Fibroblast of skin of right biceps (primary cell): ENCODE measurements around the gene SEMA5A.
"Not testable (repeated sequence)": the region's sequence is repeated elsewhere in the genome, so short reads cannot be mapped to it uniquely, and the experiment has no call there.

Experiments
- DNase-seq: peaks from one replicate; pipeline ENCODE4 v3.0.0-alpha.2; 2013

The SEMA5A gene

DNA sequence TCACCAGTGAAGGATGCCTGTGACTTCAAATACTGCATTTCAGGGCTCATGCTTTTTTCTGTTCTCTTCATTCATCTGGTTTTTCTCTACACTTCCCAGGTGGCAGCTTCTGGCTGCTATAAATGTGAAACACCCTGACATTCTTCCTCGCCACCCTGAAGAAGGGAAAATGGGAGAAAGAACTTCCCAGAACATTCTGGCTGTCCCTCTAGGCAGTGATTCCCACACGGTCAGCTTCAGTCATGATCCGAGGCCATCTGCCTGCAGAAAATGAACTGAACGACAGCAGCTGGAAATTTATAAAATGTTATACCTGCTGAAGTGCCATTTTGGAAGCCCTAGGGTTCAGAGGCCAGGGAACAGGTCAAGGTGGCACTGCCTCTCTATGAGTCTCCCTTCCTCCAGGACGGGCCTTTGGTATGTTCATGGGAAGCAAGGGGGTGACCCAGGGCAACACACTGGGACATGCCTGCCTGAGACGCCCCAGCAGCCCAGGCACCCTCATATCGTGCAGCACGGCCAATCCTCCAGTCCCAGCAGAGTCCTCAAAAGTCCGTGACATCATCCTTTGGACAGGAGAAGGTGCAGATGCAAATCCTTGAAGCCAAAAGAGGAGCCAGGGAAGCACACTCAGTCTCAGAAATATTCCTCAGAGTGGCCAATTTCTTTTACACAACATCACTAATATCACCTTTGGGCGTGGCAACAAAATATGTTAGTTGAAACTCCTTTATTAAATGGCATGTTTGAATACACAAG lies 107.1 kb downstream of the SEMA5A start:
- no peak for DNase-seq

DNA sequence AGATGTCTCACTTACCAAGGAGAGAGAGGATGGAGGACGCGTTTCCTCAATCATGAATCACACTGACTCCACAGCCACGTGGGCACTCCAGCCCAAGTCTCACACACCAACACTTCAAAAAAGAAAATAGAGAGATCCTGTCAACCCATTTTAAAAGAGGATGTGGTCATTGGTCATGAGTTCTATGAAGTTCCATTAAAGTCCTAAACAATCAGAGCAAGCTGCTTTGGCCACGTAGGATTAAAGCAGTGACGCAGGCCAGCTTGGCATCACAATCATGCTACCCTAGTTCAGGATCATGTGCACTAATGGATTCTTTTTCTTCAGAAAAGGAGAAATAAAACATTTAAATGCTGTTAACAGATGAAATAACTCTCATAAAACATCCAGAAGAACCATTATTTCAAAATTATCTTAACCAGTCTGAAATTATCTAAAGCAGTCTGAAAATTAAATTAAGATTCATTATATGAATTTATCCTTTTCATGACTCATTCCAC lies 108.1 kb downstream of the SEMA5A start:
- peak; percentile 85 for DNase-seq

DNA sequence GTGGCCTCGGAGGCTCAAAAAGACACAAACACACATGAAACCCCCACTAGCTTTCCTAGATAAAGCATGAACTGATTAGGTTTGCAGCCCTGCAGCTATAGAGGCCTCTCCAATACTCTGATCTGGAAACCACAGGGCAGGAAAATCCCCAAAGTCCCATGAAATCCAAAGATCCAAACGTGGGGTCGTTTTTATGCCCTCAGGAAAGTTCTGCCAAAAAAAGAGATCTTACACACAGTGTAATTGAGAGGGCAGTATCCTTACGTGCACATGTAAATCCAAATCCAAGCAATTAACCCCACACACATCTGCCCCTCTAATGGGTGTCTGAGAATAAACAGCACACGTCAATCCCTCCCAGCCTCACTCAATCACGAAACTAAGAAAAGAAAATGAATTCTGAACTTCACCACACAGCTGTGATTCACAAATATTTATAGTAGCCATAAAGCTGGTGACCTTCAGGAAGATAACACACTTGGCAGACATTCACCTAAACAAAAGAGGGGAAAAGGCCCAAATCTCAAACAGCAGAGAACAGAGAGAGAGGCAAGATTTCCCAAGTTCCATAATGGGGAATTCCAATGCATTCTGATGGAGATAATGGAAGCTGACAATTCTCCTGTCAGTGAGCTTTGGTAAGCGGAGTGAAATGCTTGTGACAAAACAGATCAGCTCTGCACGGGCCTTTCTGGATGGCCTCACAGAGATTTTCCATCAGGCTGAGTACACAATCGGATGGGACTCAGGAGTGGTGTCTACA lies 114.2 kb downstream of the SEMA5A start:
- peak; percentile 11 for DNase-seq

DNA sequence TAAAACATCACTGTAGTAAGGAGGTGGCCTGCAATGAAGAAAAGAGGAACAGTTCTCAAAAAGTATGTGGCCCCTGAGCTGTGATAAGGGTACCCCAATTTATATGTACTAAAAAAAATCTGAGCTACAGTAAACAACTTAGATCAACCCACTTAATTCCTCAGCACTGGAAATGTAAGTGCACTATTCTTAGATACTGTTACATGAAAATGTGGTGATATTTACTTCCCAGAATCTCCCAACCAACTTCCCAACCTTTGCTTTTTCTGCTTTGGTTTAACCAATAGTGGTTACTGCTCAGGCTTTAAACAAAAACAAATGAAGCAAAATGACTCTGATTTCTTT lies 114.8 kb downstream of the SEMA5A start:
- no peak for DNase-seq

DNA sequence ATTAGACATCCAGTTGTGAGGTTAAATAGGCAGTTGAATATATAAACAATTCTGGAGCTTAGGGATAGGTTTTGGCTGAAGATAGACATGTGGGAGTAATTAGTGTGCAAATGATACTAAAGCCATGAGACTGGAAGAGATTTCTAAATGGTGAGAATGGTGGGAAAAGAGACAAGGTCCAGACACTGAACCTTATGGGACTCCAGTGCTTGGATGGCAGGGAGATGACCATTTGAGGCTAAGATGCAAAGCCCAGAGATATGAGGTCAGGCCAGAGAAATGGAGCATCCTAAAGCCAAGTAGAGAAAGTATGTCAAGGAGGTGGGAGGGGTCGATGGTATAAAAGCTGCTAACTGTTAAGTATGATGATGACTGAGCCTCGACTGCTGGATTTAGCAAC lies 115.6 kb downstream of the SEMA5A start:
- no peak for DNase-seq

DNA sequence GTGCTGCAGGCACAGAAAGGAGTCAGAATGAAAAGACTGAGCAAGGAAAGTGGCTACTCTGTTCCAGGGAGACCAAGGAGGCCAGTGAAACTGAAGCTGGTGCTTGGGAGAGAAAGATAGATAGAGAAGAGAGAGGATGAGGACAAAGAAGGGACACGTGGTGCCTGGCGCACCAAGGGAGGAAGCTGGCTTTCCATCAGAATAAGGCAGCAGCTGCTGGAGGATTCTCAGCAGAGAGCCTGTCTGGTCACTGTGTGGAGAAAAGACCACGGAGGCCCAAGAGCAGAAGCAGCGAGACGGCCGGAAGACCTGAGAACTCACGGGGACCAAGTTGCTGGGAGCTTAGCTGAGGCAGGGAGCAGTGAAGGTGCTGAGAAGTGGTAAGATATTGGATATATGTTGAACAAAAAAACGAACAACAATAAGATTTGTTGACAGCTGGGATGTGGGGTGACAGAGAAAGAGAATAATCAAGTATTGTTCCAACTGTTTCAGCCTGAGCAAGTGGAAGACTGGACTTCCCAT lies 116.1 kb downstream of the SEMA5A start:
- DNase-seq, result no peak

DNA sequence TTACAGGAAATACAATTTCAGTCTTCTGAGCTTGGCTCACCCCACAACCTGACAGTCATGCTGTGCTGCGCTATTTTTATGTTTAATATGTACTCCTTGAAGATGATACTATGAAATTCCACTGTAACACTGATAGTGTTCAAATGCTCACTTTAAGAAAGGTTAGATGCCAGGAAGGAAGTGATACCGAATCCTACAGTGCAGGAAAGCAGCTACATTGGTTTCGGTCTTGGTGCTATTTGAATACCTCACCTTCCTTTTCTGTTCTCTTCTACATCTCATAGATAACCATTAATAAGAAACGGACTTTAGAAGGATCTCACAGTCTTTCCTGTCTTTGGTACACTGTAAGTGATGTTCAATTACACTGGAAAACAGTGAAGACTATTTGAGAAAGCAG lies 117.6 kb downstream of the SEMA5A start:
- no peak for DNase-seq

DNA sequence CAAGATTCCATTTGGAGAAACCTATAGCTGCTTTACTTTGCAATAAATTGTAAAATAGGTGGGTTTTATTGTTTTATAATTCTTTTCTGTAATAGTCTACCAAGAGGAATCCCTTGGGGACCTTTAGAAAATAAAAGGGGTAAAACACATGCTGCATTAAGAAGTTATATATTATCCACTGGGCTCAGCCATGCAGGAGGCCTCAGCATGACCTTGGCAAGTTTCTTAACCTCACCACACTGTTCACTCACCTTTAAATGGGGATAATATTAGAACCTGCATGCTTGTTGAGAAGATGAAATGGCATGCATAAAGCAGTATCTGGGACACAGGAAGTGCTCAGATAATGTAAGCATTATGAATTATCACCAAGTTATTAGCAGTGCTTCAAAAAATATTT lies 120.2 kb downstream of the SEMA5A start:
- no peak for DNase-seq

DNA sequence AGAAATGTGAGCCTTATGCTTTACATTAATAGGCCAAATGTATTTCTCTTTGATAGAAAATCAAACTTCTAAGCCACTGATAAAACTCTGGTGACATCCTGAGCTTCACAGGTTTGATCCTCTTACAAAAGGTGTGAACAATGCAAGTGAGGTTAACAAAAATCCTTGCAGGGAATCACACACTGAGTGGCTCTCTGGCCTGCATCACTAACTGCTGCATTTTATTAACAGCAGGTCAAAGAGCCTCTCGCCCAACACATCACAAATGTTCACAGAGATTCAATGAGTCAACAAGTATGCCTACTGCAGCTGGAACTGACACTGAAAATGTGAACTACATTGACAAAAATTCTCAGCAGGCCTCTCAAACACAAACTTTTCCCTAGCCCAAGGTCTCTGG lies 122.3 kb downstream of the SEMA5A start:
- DNase-seq, result peak; percentile 34

DNA sequence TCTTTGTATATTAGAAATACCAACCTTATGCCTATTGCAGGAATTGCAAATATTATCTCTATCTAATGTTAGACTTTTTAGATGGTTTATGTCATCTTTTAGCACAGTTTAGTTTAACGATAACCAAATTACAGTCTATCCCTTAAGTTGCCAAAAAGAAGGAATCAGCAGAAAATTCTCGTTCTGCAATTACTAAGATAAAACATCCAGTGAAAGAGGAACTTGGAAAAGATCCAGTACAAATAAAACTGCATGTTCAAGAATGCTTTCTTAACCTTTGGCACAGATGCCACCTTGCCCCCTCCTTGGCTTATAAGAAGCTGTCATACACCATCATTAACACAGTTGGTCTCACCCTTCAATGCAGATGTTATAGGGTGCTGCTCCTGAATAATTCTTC lies 124.0 kb downstream of the SEMA5A start:
- no peak for DNase-seq

DNA sequence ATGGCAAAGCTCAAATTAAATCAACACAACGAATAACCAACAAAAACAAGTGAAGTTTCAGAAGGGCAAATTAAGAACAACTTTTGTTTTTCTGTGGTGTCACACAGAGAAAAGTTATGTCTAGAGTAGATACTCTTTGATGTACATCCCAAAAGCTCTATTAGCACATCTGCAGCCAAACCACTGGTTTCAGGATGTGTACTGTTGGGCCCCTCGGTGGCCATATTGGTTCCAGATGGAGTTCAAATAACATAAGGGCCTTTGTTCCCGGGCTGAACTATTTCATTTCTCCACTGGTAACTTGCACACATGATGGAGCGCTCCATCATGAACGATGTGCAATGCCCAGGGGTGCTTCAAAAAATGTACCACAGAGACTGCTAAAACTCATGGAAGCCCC lies 126.1 kb downstream of the SEMA5A start:
- DNase-seq, result no peak

DNA sequence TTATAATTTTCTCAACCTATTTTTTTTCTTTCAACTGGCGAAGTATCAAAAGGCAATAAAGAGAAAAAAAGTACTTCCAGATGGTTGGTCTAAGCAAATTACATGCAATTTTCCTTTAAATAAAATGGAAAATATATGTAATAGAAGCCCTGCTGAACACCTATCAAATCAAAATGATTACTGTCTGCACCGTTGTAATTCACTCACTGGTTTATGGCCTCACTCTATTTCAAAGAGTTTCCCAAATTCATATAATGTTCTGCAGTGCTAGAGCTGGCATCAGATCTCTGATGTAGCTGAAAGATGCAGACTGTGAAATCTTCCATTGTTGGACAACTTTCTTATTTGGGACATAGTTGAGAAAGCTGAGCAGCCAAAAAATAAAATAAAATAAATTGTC lies 130.3 kb downstream of the SEMA5A start:
- no peak for DNase-seq

DNA sequence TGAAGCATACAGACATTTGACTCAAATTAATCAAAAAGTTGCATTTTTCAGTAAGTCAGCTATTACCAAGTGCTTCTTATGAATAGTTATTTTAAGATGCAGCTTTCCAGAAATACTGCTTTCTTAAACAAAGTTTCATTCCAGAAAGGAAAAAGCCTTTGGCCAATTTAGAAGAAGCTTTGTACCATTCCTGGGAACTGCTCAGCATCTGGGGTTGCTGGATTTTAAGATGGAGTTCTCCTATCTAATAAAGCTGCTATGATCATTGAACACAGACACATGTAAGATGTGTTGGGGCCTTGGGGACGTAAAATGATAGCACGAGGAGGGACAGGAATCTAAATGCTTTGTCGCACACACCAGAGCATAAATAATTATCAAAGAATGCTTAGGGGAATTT lies 130.8 kb downstream of the SEMA5A start:
- no peak for DNase-seq

DNA sequence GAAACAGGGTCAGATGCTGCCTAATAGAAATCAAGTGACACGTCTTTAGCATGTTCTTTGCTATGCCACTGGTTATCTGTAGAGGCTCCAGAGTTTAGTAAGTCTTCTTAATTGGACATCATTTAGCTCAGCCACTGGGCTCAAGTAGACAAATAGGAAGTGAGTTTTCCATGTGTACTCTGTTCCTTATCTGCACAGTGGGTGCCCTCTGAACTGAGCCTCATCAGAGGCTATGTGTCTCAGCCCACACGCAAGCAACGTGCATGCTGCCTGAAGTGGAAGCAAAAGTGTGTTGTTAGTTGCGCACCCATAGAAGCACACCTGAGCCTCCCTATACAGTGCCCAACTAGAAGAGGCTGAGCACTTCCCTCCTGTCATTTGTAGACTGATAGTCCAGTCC lies 134.7 kb downstream of the SEMA5A start:
- no peak for DNase-seq

DNA sequence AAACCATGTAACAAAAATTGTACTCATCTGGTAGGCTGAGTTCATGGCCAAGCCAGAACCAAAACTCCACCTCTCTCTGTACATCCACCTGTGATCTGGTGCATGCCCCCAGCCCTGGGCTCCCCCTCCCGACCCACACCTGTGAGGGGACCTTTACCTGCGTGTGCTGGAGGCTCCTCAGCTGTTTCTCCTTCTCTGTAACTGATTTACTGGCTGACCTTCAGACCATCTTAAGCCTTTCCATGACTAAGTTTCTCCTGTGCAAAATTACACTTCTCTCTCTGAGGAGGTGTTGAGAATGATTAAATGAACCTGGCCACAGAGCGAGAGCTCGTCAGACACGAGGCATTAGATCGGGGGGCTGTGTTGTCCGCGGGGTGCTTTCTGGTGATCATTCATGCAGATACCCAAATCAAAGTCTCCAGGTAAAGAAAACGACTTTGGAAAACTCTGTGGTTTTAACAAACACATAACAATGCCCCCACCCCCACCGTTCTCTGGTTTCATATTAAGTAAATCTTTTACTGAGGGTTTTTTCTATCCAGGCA lies 136.4 kb downstream of the SEMA5A start:
- no peak for DNase-seq

DNA sequence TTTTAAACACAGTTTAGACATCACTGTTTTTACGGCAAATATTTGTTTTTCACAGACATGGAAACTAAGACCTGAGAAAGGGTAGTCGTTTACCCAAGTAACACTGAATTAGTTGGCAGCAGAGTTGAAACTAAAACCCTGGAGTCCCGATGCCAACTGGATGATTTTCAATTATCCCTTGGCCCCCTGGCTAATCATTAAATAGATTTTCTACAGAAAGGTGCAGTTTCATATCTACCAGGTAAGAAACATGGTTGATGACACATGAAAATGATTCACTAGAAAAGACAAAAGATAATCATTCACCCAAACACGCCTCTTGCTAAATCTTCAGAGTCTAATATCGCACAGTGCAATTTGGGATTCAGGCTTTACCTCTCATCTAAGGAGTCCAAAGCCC lies 136.9 kb downstream of the SEMA5A start:
- no peak for DNase-seq

DNA sequence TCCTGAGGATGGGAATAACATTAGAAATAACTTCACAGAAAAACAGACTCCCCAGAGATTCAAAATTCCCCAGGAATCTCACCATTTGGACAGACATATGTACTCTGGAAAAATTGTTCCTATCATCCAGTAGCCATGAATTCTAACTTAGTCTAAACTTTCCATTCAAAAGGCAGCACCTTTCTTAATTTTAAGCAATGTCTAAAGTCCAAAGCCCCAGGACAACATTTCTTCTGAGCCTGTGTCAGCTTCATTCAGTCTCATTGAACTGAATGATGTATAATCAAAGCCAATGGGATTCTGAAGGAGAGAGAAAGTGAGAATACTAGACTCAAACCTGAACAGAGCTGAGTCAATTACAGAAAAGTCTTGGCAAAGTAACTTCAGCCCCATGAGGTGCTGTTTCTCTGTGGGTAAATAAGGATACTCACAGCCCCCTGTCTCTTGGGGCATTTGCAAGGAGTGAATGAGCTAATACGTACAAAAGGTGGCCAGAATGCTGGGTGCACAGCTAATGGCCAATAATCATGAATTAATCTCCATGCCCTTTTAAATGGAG lies 140.6 kb downstream of the SEMA5A start:
- no peak for DNase-seq

DNA sequence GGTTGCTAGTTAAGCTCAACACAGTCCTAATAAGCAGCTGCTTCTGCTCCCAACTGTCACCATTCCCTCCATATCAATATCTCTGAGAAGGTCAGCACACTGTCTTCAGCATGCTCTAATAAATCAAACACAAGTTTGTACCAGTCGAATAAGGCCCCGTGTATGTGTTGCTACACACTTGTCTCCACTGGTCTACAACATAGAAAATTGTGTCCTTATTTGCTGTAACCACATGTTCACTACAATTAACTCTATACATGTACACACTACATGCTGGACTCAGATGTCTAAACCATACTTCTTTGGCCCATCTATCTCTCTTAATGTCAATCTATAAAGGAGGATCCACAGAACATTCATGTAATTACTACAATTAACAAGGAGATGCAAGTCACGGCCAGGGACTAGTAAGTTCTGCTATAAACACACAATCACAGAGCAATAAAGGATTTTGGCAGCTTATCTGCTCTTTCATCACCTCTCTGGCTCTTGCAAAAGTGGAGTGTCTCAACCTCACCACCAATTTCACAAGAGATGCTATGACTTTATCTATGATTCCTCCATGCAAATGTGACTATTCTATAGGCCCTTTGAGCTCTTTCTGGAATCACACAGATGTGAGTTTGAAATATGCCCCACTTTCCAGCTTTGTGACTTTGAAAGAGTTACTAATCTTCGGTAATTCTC lies 143.9 kb downstream of the SEMA5A start:
- DNase-seq, result peak; percentile 10

DNA sequence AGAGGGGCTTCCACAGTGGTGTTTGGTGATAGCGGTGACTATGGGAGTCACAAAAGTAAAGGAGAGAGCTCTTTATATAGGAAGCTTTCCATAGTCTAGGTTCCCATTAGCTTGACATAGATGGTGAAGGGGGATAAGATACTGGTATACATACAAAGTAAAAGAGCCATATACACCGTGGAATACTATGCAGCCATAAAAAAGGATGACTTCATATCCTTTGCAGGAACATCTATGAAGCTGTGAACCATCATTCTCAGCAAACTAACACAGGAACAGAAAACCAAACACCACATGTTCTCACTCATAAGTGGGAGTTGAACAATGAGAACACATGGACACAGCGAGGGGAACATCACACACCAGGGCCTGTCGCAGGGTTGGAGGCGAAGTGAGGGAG lies 146.1 kb downstream of the SEMA5A start:
- not testable (repeated sequence) for DNase-seq

DNA sequence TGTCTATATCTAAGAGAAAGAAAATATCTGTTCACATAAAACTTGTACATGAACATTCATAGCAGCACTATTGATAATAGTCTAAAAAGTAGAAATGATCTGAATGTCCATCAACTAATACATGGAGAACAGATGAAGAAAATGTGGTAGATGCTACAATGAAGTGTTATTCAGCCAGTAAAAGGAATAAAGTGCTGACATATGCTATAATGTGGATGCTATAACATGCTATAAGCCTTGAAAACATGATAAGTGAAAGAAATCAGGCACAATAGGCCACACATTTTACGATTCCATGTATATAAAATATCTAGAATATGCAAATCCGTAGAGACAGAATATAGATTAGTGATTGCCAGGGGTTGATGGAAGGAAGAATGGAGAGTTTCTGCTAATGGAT lies 146.8 kb downstream of the SEMA5A start:
- DNase-seq, result no peak

DNA sequence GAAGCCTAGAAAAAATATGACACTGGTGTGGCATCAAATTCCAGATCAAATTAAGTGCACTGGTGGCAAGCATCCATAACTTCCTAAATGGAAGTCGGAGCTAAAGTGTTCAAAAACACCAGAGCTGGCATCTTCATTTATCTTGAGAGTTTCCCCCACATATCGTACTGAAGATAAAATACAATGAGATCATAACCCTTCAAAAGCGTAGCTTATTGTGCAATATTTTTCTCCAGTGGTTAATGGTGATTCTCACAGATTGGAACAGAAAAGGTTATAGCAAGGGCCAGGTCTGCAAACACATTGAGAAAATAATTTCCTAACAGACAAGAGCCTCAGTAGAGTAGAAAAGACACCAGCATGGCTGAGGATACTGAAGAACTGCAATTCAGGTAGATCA lies 147.6 kb downstream of the SEMA5A start:
- no peak for DNase-seq

DNA sequence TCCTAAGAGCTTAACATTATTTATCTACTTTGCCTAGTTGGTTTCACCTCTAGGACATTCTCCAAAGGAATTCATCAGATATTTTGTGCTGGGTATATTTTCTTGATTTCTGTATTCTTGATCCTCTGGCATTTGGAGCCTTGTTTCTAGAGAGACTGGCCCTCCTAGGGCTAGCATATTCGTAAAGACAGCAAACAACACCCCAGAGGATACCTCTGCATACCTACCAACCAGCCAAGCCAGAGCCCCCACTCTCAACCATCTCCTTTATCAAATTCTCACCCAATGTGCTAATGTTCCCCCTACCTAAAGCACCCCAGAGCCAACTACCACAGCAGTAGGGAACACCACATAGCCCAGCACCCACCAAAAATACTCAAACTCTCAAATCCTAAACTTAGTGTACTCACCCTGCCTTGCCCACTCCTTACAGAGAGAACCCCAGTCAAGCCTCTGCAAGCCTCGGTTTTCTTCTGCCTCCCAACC lies 149.5 kb downstream of the SEMA5A start:
- DNase-seq, result no peak

DNA sequence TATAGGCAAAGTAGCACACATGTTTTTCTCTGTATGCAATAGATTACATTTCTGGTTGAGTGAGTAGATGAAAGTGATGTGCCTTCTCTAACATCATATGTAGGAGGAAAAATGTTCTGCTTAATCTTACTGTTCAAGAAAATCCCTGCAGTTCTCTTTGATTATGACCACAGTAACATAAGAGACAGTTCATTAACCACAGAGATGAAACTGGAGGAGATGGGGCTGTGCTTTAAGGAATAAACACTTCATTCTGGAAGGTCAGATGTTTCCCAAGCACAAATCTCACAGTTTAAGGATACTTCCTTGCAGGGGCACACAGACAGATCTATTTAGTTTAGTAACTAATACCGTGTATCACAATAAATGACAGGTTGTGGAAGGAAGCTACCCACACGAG lies 150.2 kb downstream of the SEMA5A start:
- DNase-seq, result no peak
